ENCODE results near the gene PSG3. TPM values are rescaled to one million over a fixed set of nuclear protein-coding genes. Genes with fewer than 3 reads are reported as not detected.
"Not testable (repeated sequence)": the region's sequence is repeated elsewhere in the genome, so short reads cannot be mapped to it uniquely, and the experiment has no call there.

Gene PSG3
- total RNA-seq, 1 experiment from 2014 or later = not detected

- H3K9me3 ChIP-seq (ENCODE audit: low read length); H3K4me3 ChIP-seq (ENCODE audit: low read length); DNase-seq; H4K20me1 ChIP-seq (ENCODE audit: insufficient read depth, low read depth, low read length); H3K4me1 ChIP-seq (ENCODE audit: low read length); H3K36me3 ChIP-seq (ENCODE audit: insufficient read depth, low read length); H3K27ac ChIP-seq (ENCODE audit: low read length); H3K4me2 ChIP-seq (ENCODE audit: low read depth, low read length, poor library complexity, severe bottlenecking); H3K9me2 ChIP-seq (replicated peaks; ENCODE audit: insufficient read depth, low read length); H3K9ac ChIP-seq (ENCODE audit: low read length); H3K79me2 ChIP-seq (ENCODE audit: low read length); H3K27me3 ChIP-seq (ENCODE audit: low read length); H2AFZ ChIP-seq (ENCODE audit: low read length): not testable (repeated sequence)
These were observed 26.3 kb downstream of the PSG3 start for GRCh38 chr19:42714000-42714399.

DNA sequence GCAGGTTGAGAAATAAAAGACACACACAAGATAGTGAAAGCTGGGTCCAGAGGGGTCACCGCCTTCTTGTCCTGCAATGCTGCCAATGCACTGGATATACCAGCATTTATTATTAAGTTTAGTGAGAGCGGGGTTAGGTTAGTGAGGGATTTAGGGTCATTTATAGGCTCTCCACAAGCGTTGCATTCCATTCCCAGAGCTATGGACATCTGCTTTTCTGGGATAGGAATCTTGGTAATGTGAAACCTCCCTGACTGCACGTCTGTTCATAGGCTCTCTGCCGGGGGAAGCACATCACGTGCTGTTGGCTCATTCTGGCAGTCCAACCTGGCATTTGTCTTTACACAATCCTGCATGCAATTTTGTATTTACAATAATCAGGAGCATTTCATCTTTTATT lies 27.5 kb downstream of the PSG3 start:
- H3K4me3 ChIP-seq (ENCODE audit: low read length); H3K4me1 ChIP-seq (ENCODE audit: low read length); H3K36me3 ChIP-seq (ENCODE audit: insufficient read depth, low read length); H3K9me3 ChIP-seq (ENCODE audit: low read length); H3K9ac ChIP-seq (ENCODE audit: low read length); H4K20me1 ChIP-seq (ENCODE audit: insufficient read depth, low read depth, low read length); DNase-seq; H3K9me2 ChIP-seq (replicated peaks; ENCODE audit: insufficient read depth, low read length); H3K27ac ChIP-seq (ENCODE audit: low read length); H3K79me2 ChIP-seq (ENCODE audit: low read length); H3K4me2 ChIP-seq (ENCODE audit: low read depth, low read length, poor library complexity, severe bottlenecking); H2AFZ ChIP-seq (ENCODE audit: low read length); H3K27me3 ChIP-seq (ENCODE audit: low read length): not testable (repeated sequence)

DNA sequence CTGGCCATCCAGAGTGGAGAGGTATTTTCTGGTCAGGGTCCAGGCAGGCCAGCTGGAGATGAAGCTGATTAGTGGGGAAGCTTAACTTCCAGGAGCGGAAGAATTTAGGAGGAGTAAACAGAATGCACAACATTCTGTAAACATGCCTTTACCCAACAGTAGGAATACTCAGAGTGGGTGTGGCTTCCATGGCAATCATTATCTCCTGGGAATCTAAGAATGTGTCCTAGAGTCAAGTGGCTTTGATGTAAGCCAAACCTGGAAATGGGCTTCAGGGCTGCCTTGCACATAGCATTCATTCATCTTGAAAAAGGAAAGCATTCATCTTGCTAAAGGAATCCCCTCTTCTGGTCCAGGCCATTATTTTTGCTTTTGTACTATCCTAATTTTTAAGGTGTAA lies 29.3 kb downstream of the PSG3 start:
- not testable (repeated sequence) for H3K9ac ChIP-seq (ENCODE audit: low read length); H3K9me3 ChIP-seq (ENCODE audit: low read length); DNase-seq; H3K4me2 ChIP-seq (ENCODE audit: low read depth, low read length, poor library complexity, severe bottlenecking); H3K79me2 ChIP-seq (ENCODE audit: low read length); H3K4me1 ChIP-seq (ENCODE audit: low read length); H3K36me3 ChIP-seq (ENCODE audit: insufficient read depth, low read length); H3K27me3 ChIP-seq (ENCODE audit: low read length); H3K9me2 ChIP-seq (replicated peaks; ENCODE audit: insufficient read depth, low read length); H3K4me3 ChIP-seq (ENCODE audit: low read length); H4K20me1 ChIP-seq (ENCODE audit: insufficient read depth, low read depth, low read length); H3K27ac ChIP-seq (ENCODE audit: low read length); H2AFZ ChIP-seq (ENCODE audit: low read length)

DNA sequence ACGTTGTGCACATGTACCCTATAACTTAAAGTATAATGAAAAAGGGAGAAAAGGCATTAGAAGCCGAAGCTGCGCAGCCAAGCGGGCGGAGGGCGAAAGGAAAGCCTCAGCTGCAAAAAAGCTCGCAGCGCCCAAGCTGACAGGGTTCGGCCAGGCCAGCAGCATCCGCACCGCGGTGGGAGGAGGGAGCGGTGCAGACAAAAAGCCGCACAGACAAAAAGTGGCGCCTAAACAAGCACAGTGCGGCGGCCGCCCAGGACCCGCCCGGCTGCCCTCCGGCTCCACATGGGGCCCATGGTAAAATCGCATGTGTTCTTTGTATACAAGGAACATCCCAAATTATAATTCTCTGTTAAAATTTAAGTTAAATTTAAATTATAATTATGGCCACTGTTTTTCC lies 42.4 kb downstream of the PSG3 start:
- Histone ChIP-seq H3K27ac (ENCODE audit: low read length) (no peak overlapping the region), H3K4me2 (ENCODE audit: low read depth, low read length, poor library complexity, severe bottlenecking) (no peak overlapping the region), H2AFZ (ENCODE audit: low read length) (no peak overlapping the region), H3K36me3 (ENCODE audit: insufficient read depth, low read length) (no peaks in the 10 kb centered on the region), H4K20me1 (ENCODE audit: insufficient read depth, low read depth, low read length) (0 out of 2 replicates have a peak, but pooled peaks cover 3% of the 10 kb centered on the region), H3K9ac (ENCODE audit: low read length) (no peak overlapping the region), H3K4me3 (ENCODE audit: low read length) (no peak overlapping the region), H3K4me1 (ENCODE audit: low read length) (no peaks in the 10 kb centered on the region), H3K9me2 (replicated peaks; ENCODE audit: insufficient read depth, low read length) (no peaks in the 10 kb centered on the region), H3K79me2 (ENCODE audit: low read length) (no peaks in the 10 kb centered on the region), H3K27me3 (ENCODE audit: low read length) (no peaks in the 10 kb centered on the region), H3K9me3 (ENCODE audit: low read length) (no peaks in the 10 kb centered on the region)
- no peak for DNase-seq

- Histone ChIP-seq H3K27ac (ENCODE audit: low read length) (no peak overlapping the region), H3K9ac (ENCODE audit: low read length) (no peak overlapping the region), H3K9me3 (ENCODE audit: low read length) (no peaks in the 10 kb centered on the region), H2AFZ (ENCODE audit: low read length) (no peak overlapping the region), H3K4me3 (ENCODE audit: low read length) (no peak overlapping the region), H3K9me2 (replicated peaks; ENCODE audit: insufficient read depth, low read length) (no peaks in the 10 kb centered on the region), H3K27me3 (ENCODE audit: low read length) (no peaks in the 10 kb centered on the region), H4K20me1 (ENCODE audit: insufficient read depth, low read depth, low read length) (0 out of 2 replicates have a peak, but pooled peaks cover 3% of the 10 kb centered on the region), H3K4me1 (ENCODE audit: low read length) (no peaks in the 10 kb centered on the region), H3K36me3 (ENCODE audit: insufficient read depth, low read length) (no peaks in the 10 kb centered on the region), H3K79me2 (ENCODE audit: low read length) (no peaks in the 10 kb centered on the region), H3K4me2 (ENCODE audit: low read depth, low read length, poor library complexity, severe bottlenecking) (no peak overlapping the region)
- no peak for DNase-seq
These were observed 44.3 kb downstream of the PSG3 start for GRCh38 chr19:42695811-42696503.

GRCh38 chr19:42693760-42694350 lies 46.4 kb downstream of the PSG3 start:
- Histone ChIP-seq H3K27me3 (ENCODE audit: low read length) (no peaks in the 10 kb centered on the region), H3K36me3 (ENCODE audit: insufficient read depth, low read length) (no peaks in the 10 kb centered on the region), H4K20me1 (ENCODE audit: insufficient read depth, low read depth, low read length) (0 out of 2 replicates have a peak, but pooled peaks cover 3% of the 10 kb centered on the region), H3K9me3 (ENCODE audit: low read length) (no peaks in the 10 kb centered on the region), H3K9ac (ENCODE audit: low read length) (no peak overlapping the region), H2AFZ (ENCODE audit: low read length) (no peak overlapping the region), H3K4me2 (ENCODE audit: low read depth, low read length, poor library complexity, severe bottlenecking) (no peak overlapping the region), H3K4me3 (ENCODE audit: low read length) (no peak overlapping the region), H3K9me2 (replicated peaks; ENCODE audit: insufficient read depth, low read length) (no peaks in the 10 kb centered on the region), H3K27ac (ENCODE audit: low read length) (no peak overlapping the region), H3K79me2 (ENCODE audit: low read length) (no peaks in the 10 kb centered on the region), H3K4me1 (ENCODE audit: low read length) (no peaks in the 10 kb centered on the region)
- peak; percentile 70 for DNase-seq

DNA sequence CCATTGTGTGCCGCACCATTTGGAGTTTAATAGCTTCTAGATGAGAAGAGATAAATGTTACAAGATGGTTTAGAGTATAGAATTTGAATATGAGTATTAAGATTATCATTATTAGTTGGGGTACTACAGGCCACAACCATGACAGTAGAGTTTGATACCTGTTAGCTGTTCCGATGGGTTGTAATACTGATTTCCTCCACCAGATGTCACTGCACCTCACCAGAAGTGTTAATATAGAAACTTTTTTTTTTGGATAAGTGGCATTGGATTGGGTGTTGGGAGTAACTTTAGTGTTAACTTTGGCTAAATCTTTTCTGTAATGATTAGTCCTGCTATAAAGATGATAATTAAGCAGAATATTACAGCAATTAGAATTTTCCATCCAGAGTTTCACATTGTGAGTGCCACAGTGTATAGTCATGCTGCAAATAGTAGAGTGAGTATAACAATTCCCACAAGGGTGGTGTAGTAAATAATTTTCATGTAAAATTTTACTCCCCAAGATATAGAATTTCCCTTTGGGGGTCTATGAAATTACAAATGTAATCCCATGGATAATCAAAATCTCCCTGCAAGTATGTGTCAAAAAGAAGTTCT lies 56.3 kb downstream of the PSG3 start:
- Histone ChIP-seq H3K27ac (ENCODE audit: low read length) (no peak overlapping the region), H2AFZ (ENCODE audit: low read length) (no peak overlapping the region), H3K4me1 (ENCODE audit: low read length) (no peaks in the 10 kb centered on the region), H3K9me3 (ENCODE audit: low read length) (peaks cover 10% of the 10 kb centered on the region), H3K9ac (ENCODE audit: low read length) (no peak overlapping the region), H3K27me3 (ENCODE audit: low read length) (no peaks in the 10 kb centered on the region), H3K4me3 (ENCODE audit: low read length) (no peak overlapping the region), H3K9me2 (replicated peaks; ENCODE audit: insufficient read depth, low read length) (no peaks in the 10 kb centered on the region), H3K36me3 (ENCODE audit: insufficient read depth, low read length) (no peaks in the 10 kb centered on the region), H3K4me2 (ENCODE audit: low read depth, low read length, poor library complexity, severe bottlenecking) (no peak overlapping the region), H3K79me2 (ENCODE audit: low read length) (no peaks in the 10 kb centered on the region), H4K20me1 (ENCODE audit: insufficient read depth, low read depth, low read length) (no peaks in the 10 kb centered on the region)
- peak; percentile 76 for DNase-seq

- H3K36me3 ChIP-seq (ENCODE audit: insufficient read depth, low read length); H3K9ac ChIP-seq (ENCODE audit: low read length); H3K4me1 ChIP-seq (ENCODE audit: low read length); H2AFZ ChIP-seq (ENCODE audit: low read length); H3K9me3 ChIP-seq (ENCODE audit: low read length); H3K4me2 ChIP-seq (ENCODE audit: low read depth, low read length, poor library complexity, severe bottlenecking); H3K79me2 ChIP-seq (ENCODE audit: low read length); DNase-seq; H3K27me3 ChIP-seq (ENCODE audit: low read length); H3K27ac ChIP-seq (ENCODE audit: low read length); H3K4me3 ChIP-seq (ENCODE audit: low read length); H3K9me2 ChIP-seq (replicated peaks; ENCODE audit: insufficient read depth, low read length); H4K20me1 ChIP-seq (ENCODE audit: insufficient read depth, low read depth, low read length): not testable (repeated sequence)
These were observed 64.0 kb downstream of the PSG3 start for GRCh38 chr19:42676326-42676725.

Data from Karpas-422 (cell line).